Neural crest cell (in vitro differentiated cells): Measurements from ENCODE around the gene ASB15. TPM values are rescaled to one million over a fixed set of nuclear protein-coding genes. Genes with fewer than 3 reads are reported as not detected.
A peak's percentile ranks its signal among the peaks of the same experiment; 100 is the strongest.

ENCODE experiments used
- DNase-seq: peaks from one replicate; pipeline ENCODE4 v3.0.0; 2021; ENCODE audit warnings: low read depth, mixed read lengths, low spot score
- H3K27ac Mint-ChIP-seq: one replicate; pipeline ENCODE4 v1.8.0; 2021; ENCODE audit warnings: mild to moderate bottlenecking, mixed read lengths; ENCODE audit not compliant: unreplicated experiment
- H3K27me3 Mint-ChIP-seq: 2 replicates; pipeline ENCODE4 v1.8.0; 2021; ENCODE audit warnings: low read depth, mild to moderate bottlenecking, mixed read lengths
- H3K36me3 Mint-ChIP-seq: 2 replicates; pipeline ENCODE4 v1.8.0; 2021; ENCODE audit warnings: low read depth, mild to moderate bottlenecking, mixed read lengths
- H3K4me1 Mint-ChIP-seq: 2 replicates; pipeline ENCODE4 v1.8.0; 2021; ENCODE audit warnings: mixed read lengths
- H3K4me3 Mint-ChIP-seq: one replicate; pipeline ENCODE4 v1.8.0; 2021; ENCODE audit warnings: mild to moderate bottlenecking, mixed read lengths
- H3K9me3 Mint-ChIP-seq: 2 replicates; pipeline ENCODE4 v1.8.0; 2021; ENCODE audit warnings: mixed read lengths
- total RNA-seq: library from RNA; stranded (reverse); gene quantifications from 2 replicates; pipeline ENCODE4 v1.2.1, GENCODE V29; 2021
- TF ChIP-seq, protein P1 (sequence below): fragments of 200-600 bp; sonication (generic); conservative IDR thresholded peaks from 2 replicates; pipeline ENCODE4 v1.5.0; 2021; ENCODE audit warnings: antibody characterized with exemption, mild to moderate bottlenecking

Gene ASB15
- total RNA-seq, 1 donor from 2014 or later = not detected

DNA sequence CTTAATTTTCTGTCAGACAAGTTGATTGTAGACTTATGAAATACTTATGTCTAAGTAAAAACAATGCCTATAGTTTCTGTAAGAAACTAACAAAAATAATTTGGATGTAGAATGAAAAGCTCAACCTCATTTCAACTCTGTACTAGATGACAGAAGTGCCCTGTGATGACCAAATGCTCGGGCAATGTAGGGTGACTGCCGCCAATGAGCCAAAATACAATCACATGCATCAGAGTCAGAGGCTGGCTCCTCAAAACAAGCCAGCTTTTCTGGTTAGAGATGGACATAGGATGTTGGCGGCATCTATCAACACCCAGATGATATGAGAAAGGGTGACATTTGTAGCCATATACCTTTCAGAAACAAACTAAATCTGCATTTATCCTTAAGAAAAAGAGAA, 78.0 kb downstream of the ASB15 start:
- Mint-ChIP-seq H3K9me3 (no peaks in the 10 kb centered on the region), H3K27me3 (no peaks in the 10 kb centered on the region), H3K36me3 (peaks cover 10% of the 10 kb centered on the region), H3K27ac (no peak overlapping the region), H3K4me1 (no peaks in the 10 kb centered on the region), H3K4me3 (no peak overlapping the region)
- TF ChIP-seq, protein P1, sequence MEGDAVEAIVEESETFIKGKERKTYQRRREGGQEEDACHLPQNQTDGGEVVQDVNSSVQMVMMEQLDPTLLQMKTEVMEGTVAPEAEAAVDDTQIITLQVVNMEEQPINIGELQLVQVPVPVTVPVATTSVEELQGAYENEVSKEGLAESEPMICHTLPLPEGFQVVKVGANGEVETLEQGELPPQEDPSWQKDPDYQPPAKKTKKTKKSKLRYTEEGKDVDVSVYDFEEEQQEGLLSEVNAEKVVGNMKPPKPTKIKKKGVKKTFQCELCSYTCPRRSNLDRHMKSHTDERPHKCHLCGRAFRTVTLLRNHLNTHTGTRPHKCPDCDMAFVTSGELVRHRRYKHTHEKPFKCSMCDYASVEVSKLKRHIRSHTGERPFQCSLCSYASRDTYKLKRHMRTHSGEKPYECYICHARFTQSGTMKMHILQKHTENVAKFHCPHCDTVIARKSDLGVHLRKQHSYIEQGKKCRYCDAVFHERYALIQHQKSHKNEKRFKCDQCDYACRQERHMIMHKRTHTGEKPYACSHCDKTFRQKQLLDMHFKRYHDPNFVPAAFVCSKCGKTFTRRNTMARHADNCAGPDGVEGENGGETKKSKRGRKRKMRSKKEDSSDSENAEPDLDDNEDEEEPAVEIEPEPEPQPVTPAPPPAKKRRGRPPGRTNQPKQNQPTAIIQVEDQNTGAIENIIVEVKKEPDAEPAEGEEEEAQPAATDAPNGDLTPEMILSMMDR = no peak
- no peak for DNase-seq

DNA sequence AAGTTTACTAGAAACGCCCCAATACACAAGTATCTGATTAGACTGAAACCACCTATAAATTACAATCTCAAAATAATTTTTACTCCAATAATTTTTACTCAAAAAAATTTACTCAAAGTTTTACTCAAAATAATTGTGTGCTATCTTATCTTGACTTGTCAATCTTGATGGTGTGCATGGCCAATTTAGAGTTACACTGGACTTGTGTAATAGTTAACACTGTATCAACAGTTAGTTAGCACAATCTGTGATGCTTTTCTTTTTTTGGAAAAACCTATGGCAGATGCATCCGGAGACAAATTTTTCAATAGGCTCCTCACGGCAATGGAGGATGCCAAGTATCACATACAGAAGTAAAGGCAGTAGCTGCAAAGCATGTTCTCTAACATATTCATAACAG, 79.0 kb downstream of the ASB15 start:
- DNase-seq = no peak
- H3K9me3 Mint-ChIP-seq = no peaks in the 10 kb centered on the region
- H3K27me3 Mint-ChIP-seq = no peaks in the 10 kb centered on the region
- H3K4me1 Mint-ChIP-seq = no peaks in the 10 kb centered on the region
- no peak overlapping the region for H3K4me3 Mint-ChIP-seq
- peaks cover 10% of the 10 kb centered on the region for H3K36me3 Mint-ChIP-seq
- H3K27ac Mint-ChIP-seq = no peak overlapping the region
- TF ChIP-seq, protein P1 = no peak

DNA sequence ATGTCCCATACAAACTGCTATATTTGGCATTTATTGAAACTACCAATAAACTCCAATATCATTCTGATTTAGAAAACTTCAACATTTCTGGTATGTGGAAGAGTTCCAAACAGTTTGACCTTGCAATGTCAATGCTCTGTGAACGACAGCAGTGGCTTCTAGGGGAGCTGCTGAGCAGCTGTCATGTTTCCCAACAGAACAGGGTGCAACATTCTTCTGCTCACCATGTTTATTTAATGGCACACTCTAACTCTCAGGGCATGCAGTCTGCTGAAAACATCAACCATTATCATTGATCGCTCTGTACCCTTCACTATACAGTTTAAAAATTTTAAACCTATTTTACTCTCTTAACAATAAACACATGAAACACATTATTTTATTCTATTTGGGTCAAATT, 79.9 kb downstream of the ASB15 start:
- TF ChIP-seq, protein P1 = no peak
- no peak overlapping the region for H3K4me3 Mint-ChIP-seq
- H3K9me3 Mint-ChIP-seq = no peaks in the 10 kb centered on the region
- peaks cover 10% of the 10 kb centered on the region for H3K36me3 Mint-ChIP-seq
- DNase-seq = no peak
- H3K27me3 Mint-ChIP-seq = no peaks in the 10 kb centered on the region
- H3K4me1 Mint-ChIP-seq = no peaks in the 10 kb centered on the region
- H3K27ac Mint-ChIP-seq = no peak overlapping the region

DNA sequence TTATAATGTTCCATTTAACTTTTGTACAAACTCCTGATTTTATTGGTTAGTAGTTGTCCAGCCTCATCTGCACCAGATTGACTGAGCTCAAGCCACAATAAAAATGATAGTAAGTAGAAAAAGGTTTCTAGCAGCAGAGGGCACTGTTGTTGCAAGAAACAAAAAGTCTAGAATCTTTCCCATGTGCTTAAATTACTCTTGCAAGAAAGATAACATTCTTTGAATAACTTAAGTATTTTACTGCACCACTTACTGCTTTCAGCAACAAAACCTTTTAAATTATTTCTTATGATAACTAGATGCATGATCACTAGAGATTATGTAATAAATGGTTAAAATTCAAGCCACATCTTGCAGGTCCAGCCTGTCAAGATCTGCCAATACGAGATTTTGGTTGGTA, 81.1 kb downstream of the ASB15 start:
- Mint-ChIP-seq H3K27ac (no peak overlapping the region), H3K9me3 (no peaks in the 10 kb centered on the region), H3K27me3 (no peaks in the 10 kb centered on the region), H3K36me3 (peaks cover 13% of the 10 kb centered on the region), H3K4me1 (no peaks in the 10 kb centered on the region), H3K4me3 (no peak overlapping the region)
- TF ChIP-seq, protein P1 = peak; percentile 76
- peak; percentile 12 for DNase-seq

DNA sequence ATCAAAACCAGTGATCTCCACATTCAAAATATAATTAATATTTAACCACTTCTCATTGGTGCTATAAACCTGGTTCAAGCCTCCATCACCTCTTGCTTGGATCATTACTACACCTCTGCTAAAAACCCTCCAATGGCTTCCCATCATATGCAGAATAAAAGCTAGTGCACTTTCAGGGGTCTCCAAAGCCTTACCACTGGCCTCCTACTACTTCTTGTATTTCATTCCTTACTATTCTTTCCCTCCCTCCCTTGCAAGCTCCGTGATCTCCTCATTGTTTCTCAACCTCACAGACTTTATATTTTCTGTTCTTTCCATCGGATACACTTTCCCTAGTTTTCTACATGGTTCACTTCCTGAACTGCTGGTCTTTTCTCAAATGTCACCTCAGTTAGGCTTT, 85.5 kb downstream of the ASB15 start:
- Mint-ChIP-seq H3K27me3 (no peaks in the 10 kb centered on the region), H3K4me1 (no peaks in the 10 kb centered on the region), H3K9me3 (no peaks in the 10 kb centered on the region), H3K36me3 (peaks cover 5% of the 10 kb centered on the region), H3K4me3 (no peak overlapping the region), H3K27ac (peak overlapping the region; percentile 1)
- DNase-seq = no peak
- TF ChIP-seq, protein P1 = no peak

DNA sequence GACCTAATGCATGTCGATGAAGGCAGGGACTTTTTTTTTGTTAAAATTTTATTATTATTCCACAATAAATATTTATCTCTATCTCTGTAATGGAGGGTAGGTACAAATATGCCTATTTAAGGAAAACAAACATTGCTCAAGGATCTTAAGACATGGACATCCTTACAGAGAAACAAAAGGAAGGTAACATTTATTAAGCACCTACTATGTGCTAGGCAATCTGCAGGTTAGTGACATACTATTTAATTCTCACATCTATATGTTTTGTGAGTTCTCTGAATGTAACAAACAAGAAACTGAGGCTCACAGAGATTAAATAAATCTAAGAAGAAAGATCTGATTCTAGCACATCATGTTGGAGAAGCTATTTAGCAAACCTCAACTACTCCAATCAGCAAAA, 86.1 kb downstream of the ASB15 start:
- Mint-ChIP-seq H3K27ac (no peak overlapping the region), H3K9me3 (no peaks in the 10 kb centered on the region), H3K4me3 (no peak overlapping the region), H3K36me3 (peaks cover 8% of the 10 kb centered on the region), H3K4me1 (no peaks in the 10 kb centered on the region), H3K27me3 (no peaks in the 10 kb centered on the region)
- DNase-seq = no peak
- TF ChIP-seq, protein P1 = no peak
